B cell (primary cell): ENCODE measurements around the gene PTTG2.

ENCODE experiments used
- CTCF ChIP-seq: fragments of 200-600 bp; IDR thresholded peaks from one replicate; pipeline ENCODE4 v1.8.0; 2022; ENCODE audit warnings: antibody characterized with exemption, mild to moderate bottlenecking
- EZH2 ChIP-seq: IDR thresholded peaks from 2 replicates; pipeline ENCODE4 v1.6.1; 2012; ENCODE audit warnings: borderline replicate concordance, low read depth, mild to moderate bottlenecking, moderate library complexity, low read length; ENCODE audit not compliant: insufficient read depth, poor library complexity, severe bottlenecking

DNA sequence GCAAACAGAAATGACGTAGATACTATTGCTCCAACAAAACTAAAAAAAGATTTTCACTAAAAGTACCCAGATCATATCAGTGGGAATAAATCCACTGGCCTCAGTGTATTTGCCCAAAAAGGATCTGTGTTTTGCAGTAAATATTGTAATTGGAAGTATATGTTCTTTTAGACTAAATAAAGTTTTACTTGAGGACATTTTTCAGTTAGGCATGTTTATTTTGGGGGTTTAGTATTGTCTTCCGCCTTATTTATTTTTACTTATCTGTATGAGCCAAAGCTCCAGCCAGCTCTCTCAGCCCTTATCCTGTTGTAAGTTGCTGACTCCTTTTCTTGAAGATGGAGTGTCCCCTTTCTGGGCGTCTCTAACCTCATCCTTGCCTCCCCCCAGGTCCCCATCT is 49.8 kb downstream of the PTTG2 start:
- TF ChIP-seq CTCF (no peak), EZH2 (no peak)
